Liver (tissue), 9 donors: ENCODE data around the gene INSYN1. TPM values are rescaled to one million over a fixed set of nuclear protein-coding genes. Genes with fewer than 3 reads are reported as not detected.

ENCODE experiments used
- DNase-seq: peaks from one replicate; pipeline ENCODE4 v3.0.0-alpha.2; 2017; ENCODE audit warnings: low spot score
- H3K27ac ChIP-seq, 2 donors: one replicate each; pipeline ENCODE4 v1.7.0; 2013; ENCODE audit warnings: inconsistent platforms in 2 of 2, low read length in 2 of 2, control low read depth in 1 of 2, low read depth in 1 of 2, mild to moderate bottlenecking in 1 of 2
- H3K27me3 ChIP-seq, 4 donors: one replicate each; pipeline versions ENCODE4 v1.6.1 to v1.7.0; 2013; ENCODE audit warnings: low read length in 3 of 4, inconsistent platforms in 1 of 4, mild to moderate bottlenecking in 1 of 4, moderate library complexity in 1 of 4; ENCODE audit not compliant: control insufficient read depth in 4 of 4, insufficient read depth in 4 of 4
- H3K36me3 ChIP-seq, 4 donors: one replicate each; pipeline versions ENCODE4 v1.6.1 to v1.7.0; 2013; ENCODE audit warnings: low read length in 3 of 4, mild to moderate bottlenecking in 3 of 4, low read depth in 1 of 4, moderate library complexity in 1 of 4; ENCODE audit not compliant: control insufficient read depth in 4 of 4, insufficient read depth in 3 of 4
- H3K4me1 ChIP-seq, 4 donors: one replicate each; pipeline versions ENCODE4 v1.6.1 to v1.7.0; 2013; ENCODE audit warnings: low read length in 3 of 4, mild to moderate bottlenecking in 3 of 4, moderate library complexity in 1 of 4; ENCODE audit not compliant: control insufficient read depth in 4 of 4, insufficient read depth in 4 of 4
- H3K4me3 ChIP-seq, 3 donors: one replicate each; pipeline versions ENCODE4 v1.6.1 to v1.7.0; 2013; ENCODE audit warnings: low read length in 3 of 3, control low read depth in 1 of 3, low read depth in 1 of 3, mild to moderate bottlenecking in 1 of 3
- H3K9ac ChIP-seq, 2 donors: one replicate each; pipeline ENCODE4 v1.7.0; 2013; ENCODE audit warnings: low read length in 2 of 2, mild to moderate bottlenecking in 2 of 2, moderate library complexity in 2 of 2, control low read depth in 1 of 2, low read depth in 1 of 2
- H3K9me3 ChIP-seq, 4 donors: one replicate each; pipeline versions ENCODE4 v1.6.1 to v1.7.0; 2013; ENCODE audit warnings: low read length in 3 of 4; ENCODE audit not compliant: control insufficient read depth in 4 of 4
- ATF3 ChIP-seq: IDR thresholded peaks from 2 replicates; pipeline ENCODE4 v1.6.1; 2016; ENCODE audit warnings: antibody characterized with exemption
- EGR1 ChIP-seq, 2 donors: IDR thresholded peaks; 2 replicates each; pipeline ENCODE4 v1.6.1; 2016 to 2018; ENCODE audit warnings: antibody characterized with exemption in 2 of 2, low read depth in 2 of 2
- FOXA1 ChIP-seq: IDR thresholded peaks from 2 replicates; pipeline ENCODE4 v1.6.1; 2016; ENCODE audit warnings: antibody characterized with exemption
- FOXA2 ChIP-seq: IDR thresholded peaks from 2 replicates; pipeline ENCODE4 v1.6.1; 2016; ENCODE audit warnings: antibody characterized with exemption
- HNF4A ChIP-seq, 2 donors: conservative IDR thresholded peaks; 2 replicates each; pipeline ENCODE4 v1.6.1; 2016; ENCODE audit warnings: antibody characterized with exemption in 2 of 2, mild to moderate bottlenecking in 2 of 2
- HNF4G ChIP-seq: IDR thresholded peaks from 2 replicates; pipeline ENCODE4 v1.6.1; 2016; ENCODE audit warnings: antibody characterized with exemption
- JUND ChIP-seq, 2 donors: IDR thresholded peaks; 2 replicates each; pipeline ENCODE4 v1.6.1; 2016; ENCODE audit warnings: antibody characterized with exemption in 2 of 2
- NR2F2 ChIP-seq: IDR thresholded peaks from 2 replicates; pipeline ENCODE4 v1.6.1; 2016; ENCODE audit warnings: antibody characterized with exemption
- RAD21 ChIP-seq, 2 donors: IDR thresholded peaks; 2 replicates each; pipeline ENCODE4 v1.6.1; 2016; ENCODE audit warnings: antibody characterized with exemption in 2 of 2, mild to moderate bottlenecking in 2 of 2
- RXRA ChIP-seq, 2 donors: IDR thresholded peaks; 2 replicates each; pipeline ENCODE4 v1.6.1; 2017 to 2018; ENCODE audit warnings: antibody characterized with exemption in 2 of 2, mild to moderate bottlenecking in 1 of 2
- SP1 ChIP-seq: IDR thresholded peaks from 2 replicates; pipeline ENCODE4 v1.6.1; 2018; ENCODE audit warnings: antibody characterized with exemption, mild to moderate bottlenecking
- ZBTB33 ChIP-seq: IDR thresholded peaks from 2 replicates; pipeline ENCODE4 v1.6.1; 2016; ENCODE audit warnings: antibody characterized with exemption
- WGBS: extraction: QIAGEN DNeasy Blood & Tissue Kit; methylation state at CpG from one replicate; pipeline ENCODE4 v1.1.7; 2013; 5-methylcytosine and 5-hydroxymethylcytosine counted together
- polyA plus RNA-seq, 2 donors: library from polyadenylated mRNA; stranded (reverse) in 1 of 2; unstranded in 1 of 2; fragments of 200-250 nt in 1 of 2; fragments of >200 nt in 1 of 2; fragmentation: Nextera tagmentation in 1 of 2; extraction: Ambion mirVana in 1 of 2; gene quantifications; one replicate each; pipeline versions ENCODE4 v1.2.1 to v1.2.3, GENCODE V29; 2013 to 2015
- total RNA-seq, 2 donors: library from RNA; depleted of rRNA; stranded (reverse); fragments of >200 nt; gene quantifications; one replicate each; pipeline ENCODE4 v1.2.3, GENCODE V29; 2014
- TF ChIP-seq, protein P1 (sequence below): IDR thresholded peaks from 2 replicates; pipeline ENCODE4 v1.6.1; 2016; ENCODE audit warnings: antibody characterized with exemption, mild to moderate bottlenecking
- donor health status: healthy.
- donor health status: healthy.
- donor health status: healthy.
- donor health status: healthy.
- donor health status: healthy.

The INSYN1 gene
- total and polyA plus RNA-seq, 4 donors, result 0.16 to 0.37 (median 0.25) TPM; not detected in 1

GRCh38 chr15:73750438-73750837 lies 2.7 kb downstream of the INSYN1 start:
- WGBS, result 84% methylated on average over 4 of the region's 4 CpGs

GRCh38 chr15:73749971-73750370 lies 3.2 kb downstream of the INSYN1 start:
- no peaks in the 10 kb centered on the region for H3K9me3 ChIP-seq
- H3K9ac ChIP-seq, result no peak overlapping the region
- WGBS, result 94% methylated on average over 5 of the region's 5 CpGs
- H3K36me3 ChIP-seq, result no peaks in the 10 kb centered on the region
- no peak overlapping the region for H3K4me3 ChIP-seq
- TF ChIP-seq SP1, result no peak
- TF ChIP-seq ZBTB33, result no peak
- peaks cover 4 to 9% (median 4%) of the 10 kb centered on the region in 4 donors for H3K4me1 ChIP-seq
- no peaks in the 10 kb centered on the region for H3K27me3 ChIP-seq
- no peak for DNase-seq
- no peak overlapping the region for H3K27ac ChIP-seq

More at GRCh38 chr15:73750438-73750837, 2.7 kb downstream of the INSYN1 start:
- H3K36me3 ChIP-seq, result no peaks in the 10 kb centered on the region
- H3K27ac ChIP-seq, result no peak overlapping the region
- H3K27me3 ChIP-seq, result no peaks in the 10 kb centered on the region
- no peaks in the 10 kb centered on the region for H3K9me3 ChIP-seq
- no peak overlapping the region for H3K9ac ChIP-seq
- H3K4me3 ChIP-seq, result no peak overlapping the region
- peaks cover 4 to 9% (median 4%) of the 10 kb centered on the region in 4 donors for H3K4me1 ChIP-seq
- TF ChIP-seq NR2F2 (no peak), ZBTB33 (no peak), ATF3 (no peak), EGR1 (IDR thresholded peaks at IDR 0.05; ENCODE audit: low read depth in 2 of 2) (no peak), SP1 (no peak), HNF4G (no peak)
- DNase-seq, result no peak

DNA sequence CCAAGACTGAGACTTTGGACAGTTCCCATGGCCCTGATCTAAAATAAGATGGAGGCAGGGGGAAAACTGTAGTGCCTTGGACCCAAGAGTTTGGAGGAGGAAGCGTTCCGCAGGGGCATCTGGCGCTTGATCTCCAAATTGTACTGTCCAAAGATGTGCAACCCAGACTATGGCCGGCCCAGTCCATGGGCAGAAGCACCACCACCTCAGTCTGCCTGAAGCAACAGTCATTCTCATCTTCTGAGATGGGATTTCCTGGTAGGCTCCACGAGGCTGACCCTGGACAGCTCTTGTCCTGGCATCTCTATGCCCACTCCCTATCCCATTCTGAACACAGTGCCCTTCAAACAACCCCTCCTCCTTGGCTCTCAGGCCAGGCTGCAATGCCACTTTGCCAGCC lies 3.6 kb downstream of the INSYN1 start:
- DNase-seq, result no peak
- no peak overlapping the region for H3K9ac ChIP-seq
- H3K4me1 ChIP-seq, result peaks cover 4 to 9% (median 4%) of the 10 kb centered on the region in 4 donors
- H3K27me3 ChIP-seq, result no peaks in the 10 kb centered on the region
- no peaks in the 10 kb centered on the region for H3K9me3 ChIP-seq
- H3K36me3 ChIP-seq, result no peaks in the 10 kb centered on the region
- H3K4me3 ChIP-seq, result no peak overlapping the region
- TF ChIP-seq, protein P1, sequence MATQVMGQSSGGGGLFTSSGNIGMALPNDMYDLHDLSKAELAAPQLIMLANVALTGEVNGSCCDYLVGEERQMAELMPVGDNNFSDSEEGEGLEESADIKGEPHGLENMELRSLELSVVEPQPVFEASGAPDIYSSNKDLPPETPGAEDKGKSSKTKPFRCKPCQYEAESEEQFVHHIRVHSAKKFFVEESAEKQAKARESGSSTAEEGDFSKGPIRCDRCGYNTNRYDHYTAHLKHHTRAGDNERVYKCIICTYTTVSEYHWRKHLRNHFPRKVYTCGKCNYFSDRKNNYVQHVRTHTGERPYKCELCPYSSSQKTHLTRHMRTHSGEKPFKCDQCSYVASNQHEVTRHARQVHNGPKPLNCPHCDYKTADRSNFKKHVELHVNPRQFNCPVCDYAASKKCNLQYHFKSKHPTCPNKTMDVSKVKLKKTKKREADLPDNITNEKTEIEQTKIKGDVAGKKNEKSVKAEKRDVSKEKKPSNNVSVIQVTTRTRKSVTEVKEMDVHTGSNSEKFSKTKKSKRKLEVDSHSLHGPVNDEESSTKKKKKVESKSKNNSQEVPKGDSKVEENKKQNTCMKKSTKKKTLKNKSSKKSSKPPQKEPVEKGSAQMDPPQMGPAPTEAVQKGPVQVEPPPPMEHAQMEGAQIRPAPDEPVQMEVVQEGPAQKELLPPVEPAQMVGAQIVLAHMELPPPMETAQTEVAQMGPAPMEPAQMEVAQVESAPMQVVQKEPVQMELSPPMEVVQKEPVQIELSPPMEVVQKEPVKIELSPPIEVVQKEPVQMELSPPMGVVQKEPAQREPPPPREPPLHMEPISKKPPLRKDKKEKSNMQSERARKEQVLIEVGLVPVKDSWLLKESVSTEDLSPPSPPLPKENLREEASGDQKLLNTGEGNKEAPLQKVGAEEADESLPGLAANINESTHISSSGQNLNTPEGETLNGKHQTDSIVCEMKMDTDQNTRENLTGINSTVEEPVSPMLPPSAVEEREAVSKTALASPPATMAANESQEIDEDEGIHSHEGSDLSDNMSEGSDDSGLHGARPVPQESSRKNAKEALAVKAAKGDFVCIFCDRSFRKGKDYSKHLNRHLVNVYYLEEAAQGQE, result no peak
- TF ChIP-seq ZBTB33 (no peak), NR2F2 (no peak), JUND (IDR thresholded peaks at IDR 0.05) (no peak), HNF4A (conservative IDR thresholded peaks at IDR 0.05) (no peak), ATF3 (no peak), RAD21 (IDR thresholded peaks at IDR 0.05) (no peak), FOXA2 (no peak), RXRA (IDR thresholded peaks at IDR 0.05) (no peak), SP1 (no peak), FOXA1 (no peak)
- H3K27ac ChIP-seq, result no peak overlapping the region
- 94% methylated on average over 5 of the region's 5 CpGs for WGBS
